ENCODE results near the gene SLC23A1. TPM values are rescaled to one million over a fixed set of nuclear protein-coding genes. Genes with fewer than 3 reads are reported as not detected.
A peak's percentile ranks its signal among the peaks of the same experiment; 100 is the strongest.

The SLC23A1 gene
- total and polyA plus RNA-seq, 2 of the 13 experiments (the other 11 are each of a cell fraction or from before 2014, with no cell fraction given): 6.0 to 6.6 TPM

GRCh38 chr5:139335811-139336210 is 47.3 kb downstream of the SLC23A1 start:
- Histone ChIP-seq H3K9ac (ENCODE audit: insufficient read depth, low read depth, low read length) (no peak overlapping the region), H3K4me1 (ENCODE audit: insufficient read depth, low read length) (peaks cover 7% of the 10 kb centered on the region), H3K27ac (ENCODE audit: extremely low read length, insufficient read depth, low read length) (no peak overlapping the region), H4K20me1 (ENCODE audit: insufficient read depth, low read length) (no peaks in the 10 kb centered on the region), H3K36me3 (replicated peaks in 1 of 2; ENCODE audit: control insufficient read depth in 1 of 2, insufficient read depth in 2 of 2, low read length in 2 of 2) (peaks cover 0 to 8% of the 10 kb centered on the region in 2 experiments; a peak in 3 of 5 replicates), H3K4me2 (ENCODE audit: low read depth, low read length) (no peak overlapping the region), H2AFZ (ENCODE audit: low read length) (no peak overlapping the region), H3K4me3 (replicated peaks in 1 of 3; ENCODE audit: insufficient read depth in 1 of 3, low read depth in 2 of 3, low read length in 3 of 3) (no peak overlapping the region), H3K27me3 (ENCODE audit: control insufficient read depth in 1 of 2, insufficient read depth in 2 of 2, low read length in 2 of 2) (no peaks in the 10 kb centered on the region), H3K79me2 (ENCODE audit: insufficient read depth, low read length) (no peaks in the 10 kb centered on the region), H3K9me3 (ENCODE audit: low read length) (no peaks in the 10 kb centered on the region)
- intact Hi-C loops (cut with micrococcal nuclease; ENCODE audit: unreplicated experiment): no loop called here
- 0 out of 2 replicates have a peak, but pooled peaks have one; percentile 14 for TF ChIP-seq POLR2G (IDR thresholded peaks at IDR 0.05; ENCODE audit: low read depth, low read length)
- TF ChIP-seq, protein P1, sequence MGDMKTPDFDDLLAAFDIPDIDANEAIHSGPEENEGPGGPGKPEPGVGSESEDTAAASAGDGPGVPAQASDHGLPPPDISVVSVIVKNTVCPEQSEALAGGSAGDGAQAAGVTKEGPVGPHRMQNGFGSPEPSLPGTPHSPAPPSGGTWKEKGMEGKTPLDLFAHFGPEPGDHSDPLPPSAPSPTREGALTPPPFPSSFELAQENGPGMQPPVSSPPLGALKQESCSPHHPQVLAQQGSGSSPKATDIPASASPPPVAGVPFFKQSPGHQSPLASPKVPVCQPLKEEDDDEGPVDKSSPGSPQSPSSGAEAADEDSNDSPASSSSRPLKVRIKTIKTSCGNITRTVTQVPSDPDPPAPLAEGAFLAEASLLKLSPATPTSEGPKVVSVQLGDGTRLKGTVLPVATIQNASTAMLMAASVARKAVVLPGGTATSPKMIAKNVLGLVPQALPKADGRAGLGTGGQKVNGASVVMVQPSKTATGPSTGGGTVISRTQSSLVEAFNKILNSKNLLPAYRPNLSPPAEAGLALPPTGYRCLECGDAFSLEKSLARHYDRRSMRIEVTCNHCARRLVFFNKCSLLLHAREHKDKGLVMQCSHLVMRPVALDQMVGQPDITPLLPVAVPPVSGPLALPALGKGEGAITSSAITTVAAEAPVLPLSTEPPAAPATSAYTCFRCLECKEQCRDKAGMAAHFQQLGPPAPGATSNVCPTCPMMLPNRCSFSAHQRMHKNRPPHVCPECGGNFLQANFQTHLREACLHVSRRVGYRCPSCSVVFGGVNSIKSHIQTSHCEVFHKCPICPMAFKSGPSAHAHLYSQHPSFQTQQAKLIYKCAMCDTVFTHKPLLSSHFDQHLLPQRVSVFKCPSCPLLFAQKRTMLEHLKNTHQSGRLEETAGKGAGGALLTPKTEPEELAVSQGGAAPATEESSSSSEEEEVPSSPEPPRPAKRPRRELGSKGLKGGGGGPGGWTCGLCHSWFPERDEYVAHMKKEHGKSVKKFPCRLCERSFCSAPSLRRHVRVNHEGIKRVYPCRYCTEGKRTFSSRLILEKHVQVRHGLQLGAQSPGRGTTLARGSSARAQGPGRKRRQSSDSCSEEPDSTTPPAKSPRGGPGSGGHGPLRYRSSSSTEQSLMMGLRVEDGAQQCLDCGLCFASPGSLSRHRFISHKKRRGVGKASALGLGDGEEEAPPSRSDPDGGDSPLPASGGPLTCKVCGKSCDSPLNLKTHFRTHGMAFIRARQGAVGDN (CRISPR knock-in tag; IDR thresholded peaks at IDR 0.05): no peak
- 0 out of 4 replicates have a peak, but pooled peaks of 1 of the 2 experiments have one; percentile 9 for TF ChIP-seq POLR2A (IDR thresholded peaks at IDR 0.05; ENCODE audit: insufficient read depth in 1 of 2, low read depth in 2 of 2, low read length in 2 of 2)
- no peak for TF ChIP-seq ZNF20 (CRISPR knock-in tag; IDR thresholded peaks at IDR 0.05)
- TF ChIP-seq DR1 (CRISPR knock-in tag; IDR thresholded peaks at IDR 0.05): no peak
- TF ChIP-seq NCOA5 (CRISPR knock-in tag; IDR thresholded peaks at IDR 0.05): no peak
- FAIRE-seq (no peak), ATAC-seq (peak; percentile 18), DNase-seq (ENCODE audit: low spot score) (peak; percentile 9)
- in situ Hi-C loops (cut with HindIII; ENCODE audit: extremely low pct_ligation_motif_present, low pct_unique_long_range_greater_than_20kb): no loop called here
- CTCF ChIA-PET (ENCODE audit: low intra/inter-chr PET ratio, low total read pairs): no interaction called here
- 85% methylated on average over 6 of the region's 6 CpGs for WGBS (ENCODE audit: low lambda C conversion rate)
- BruUV-seq (replicated peaks): no TSS peak
- POLR2A ChIA-PET: no interaction called here

Other genes starting within 250 kb of the SLC23A1 start
- 15.9 and 30.0 TPM in 2 replicates for gene SIL1, start 184.9 kb downstream of the SLC23A1 start, total RNA-seq (2016; rRNA removed; fragmentation: Illumina TruSeq; extraction: Trizol)
- 26.0 and 27.6 TPM in 2 replicates for gene SIL1, start 184.9 kb downstream of the SLC23A1 start, polyA plus RNA-seq (2011; rRNA removed)
- gene MATR3, start 89.6 kb downstream of the SLC23A1 start, total RNA-seq (2016; rRNA removed; fragmentation: Illumina TruSeq; extraction: Trizol): 341 and 484 TPM in 2 replicates
- 84.6 and 94.2 TPM in 2 replicates for gene MATR3, start 89.6 kb downstream of the SLC23A1 start, polyA plus RNA-seq (2011; rRNA removed)
- gene PAIP2, start 41.4 kb downstream of the SLC23A1 start, total RNA-seq (2016; rRNA removed; fragmentation: Illumina TruSeq; extraction: Trizol): 61.5 and 104 TPM in 2 replicates
- gene PAIP2, start 41.4 kb downstream of the SLC23A1 start, polyA plus RNA-seq (2011; rRNA removed): 56.5 and 76.3 TPM in 2 replicates
- gene MZB1, start 6.6 kb upstream of the SLC23A1 start, total RNA-seq (2016; rRNA removed; fragmentation: Illumina TruSeq; extraction: Trizol): 0.27 and 0.31 TPM in 2 replicates
- 0.35 and 0.40 TPM in 2 replicates for gene MZB1, start 6.6 kb upstream of the SLC23A1 start, polyA plus RNA-seq (2011; rRNA removed)
- 0.28 and 0.69 TPM in 2 replicates for gene PROB1, start 11.8 kb upstream of the SLC23A1 start, total RNA-seq (2016; rRNA removed; fragmentation: Illumina TruSeq; extraction: Trizol)
- 1.1 and 1.9 TPM in 2 replicates for gene PROB1, start 11.8 kb upstream of the SLC23A1 start, polyA plus RNA-seq (2011; rRNA removed)
- 11.1 and 13.0 TPM in 2 replicates for gene SPATA24, start 20.8 kb upstream of the SLC23A1 start, total RNA-seq (2016; rRNA removed; fragmentation: Illumina TruSeq; extraction: Trizol)
- gene SPATA24, start 20.8 kb upstream of the SLC23A1 start, polyA plus RNA-seq (2011; rRNA removed): 6.0 and 8.5 TPM in 2 replicates
- gene DNAJC18, start 56.2 kb upstream of the SLC23A1 start, total RNA-seq (2016; rRNA removed; fragmentation: Illumina TruSeq; extraction: Trizol): 6.5 and 9.6 TPM in 2 replicates
- gene DNAJC18, start 56.2 kb upstream of the SLC23A1 start, polyA plus RNA-seq (2011; rRNA removed): 5.7 and 6.6 TPM in 2 replicates
- gene ECSCR, start 79.4 kb upstream of the SLC23A1 start, total RNA-seq (2016; rRNA removed; fragmentation: Illumina TruSeq; extraction: Trizol): not detected in 2 replicates
- 0.13 and 0.18 TPM in 2 replicates for gene ECSCR, start 79.4 kb upstream of the SLC23A1 start, polyA plus RNA-seq (2011; rRNA removed)
- not detected in 2 replicates for gene SMIM33, start 87.7 kb upstream of the SLC23A1 start, total RNA-seq (2016; rRNA removed; fragmentation: Illumina TruSeq; extraction: Trizol)
- gene SMIM33, start 87.7 kb upstream of the SLC23A1 start, polyA plus RNA-seq (2011; rRNA removed): 0.03 TPM in 1 of 2 replicates, not detected in the other
- gene STING1, start 99.5 kb upstream of the SLC23A1 start, total RNA-seq (2016; rRNA removed; fragmentation: Illumina TruSeq; extraction: Trizol): 0.56 and 1.3 TPM in 2 replicates
- 4.4 and 5.1 TPM in 2 replicates for gene STING1, start 99.5 kb upstream of the SLC23A1 start, polyA plus RNA-seq (2011; rRNA removed)
- 109 and 118 TPM in 2 replicates for gene UBE2D2, start 178.0 kb upstream of the SLC23A1 start, total RNA-seq (2016; rRNA removed; fragmentation: Illumina TruSeq; extraction: Trizol)
- 59.9 and 79.1 TPM in 2 replicates for gene UBE2D2, start 178.0 kb upstream of the SLC23A1 start, polyA plus RNA-seq (2011; rRNA removed)

All from HepG2 (cell line).